Fibroblast of upper back skin (primary cell): ENCODE data around the gene POC1A.

Experiments
- DNase-seq: peaks from one replicate; pipeline ENCODE4 v3.0.0-alpha.2; 2013

The POC1A gene

GRCh38 chr3:52150357-52150756 is 3.9 kb downstream of the POC1A start:
- DNase-seq = no peak

GRCh38 chr3:52149726-52150125 is 4.5 kb downstream of the POC1A start:
- DNase-seq = no peak

GRCh38 chr3:52149021-52149420 is 5.2 kb downstream of the POC1A start:
- no peak for DNase-seq

GRCh38 chr3:52147804-52148203 is 6.4 kb downstream of the POC1A start:
- no peak for DNase-seq

GRCh38 chr3:52146811-52147210 is 7.4 kb downstream of the POC1A start:
- DNase-seq = no peak

GRCh38 chr3:52146189-52146588 is 8.0 kb downstream of the POC1A start:
- DNase-seq = no peak

GRCh38 chr3:52145736-52146110 is 8.5 kb downstream of the POC1A start:
- DNase-seq = no peak

GRCh38 chr3:52144796-52145735 is 9.2 kb downstream of the POC1A start:
- no peak for DNase-seq

GRCh38 chr3:52144034-52144795 is 10.0 kb downstream of the POC1A start:
- peak; percentile 74 for DNase-seq

- no peak for DNase-seq
These were observed 10.6 kb downstream of the POC1A start for GRCh38 chr3:52143616-52144015.

- DNase-seq = no peak
These were observed 11.1 kb downstream of the POC1A start for GRCh38 chr3:52143156-52143555.

- DNase-seq = no peak
These were observed 12.5 kb downstream of the POC1A start for GRCh38 chr3:52141751-52142150.

GRCh38 chr3:52140769-52141168 is 13.5 kb downstream of the POC1A start:
- no peak for DNase-seq

GRCh38 chr3:52140000-52140399 is 14.2 kb downstream of the POC1A start:
- DNase-seq = no peak

- DNase-seq = no peak
These were observed 16.9 kb downstream of the POC1A start for GRCh38 chr3:52137311-52137710.

GRCh38 chr3:52136513-52136912 is 17.7 kb downstream of the POC1A start:
- no peak for DNase-seq

- DNase-seq = no peak
These were observed 18.9 kb downstream of the POC1A start for GRCh38 chr3:52135332-52135731.

- no peak for DNase-seq
These were observed 19.5 kb downstream of the POC1A start for GRCh38 chr3:52134761-52135160.

- DNase-seq = no peak
These were observed 21.3 kb downstream of the POC1A start for GRCh38 chr3:52132930-52133329.

GRCh38 chr3:52132041-52132440 is 22.2 kb downstream of the POC1A start:
- DNase-seq = no peak

- DNase-seq = no peak
These were observed 23.1 kb downstream of the POC1A start for GRCh38 chr3:52130966-52131622.

- DNase-seq = peak; percentile 51
These were observed 26.0 kb downstream of the POC1A start for GRCh38 chr3:52128118-52128683.

GRCh38 chr3:52126500-52126899 is 27.7 kb downstream of the POC1A start:
- no peak for DNase-seq
